HCT116 (cell line): ENCODE measurements around the gene PREX1. TPM values are rescaled to one million over a fixed set of nuclear protein-coding genes. Genes with fewer than 3 reads are reported as not detected.

Source experiments
- ATAC-seq: fragments of 200-7000 bp; cut with Tn5 transposase; 2 replicates; pipeline ENCODE4 v1.9.1; 2020; ENCODE audit warnings: mild to moderate bottlenecking, moderate library complexity
- BruUV-seq: library from RNA; stranded (reverse); fragments of 400-500 nt; replicated peaks from 2 replicates; lab custom pipeline; 2021; lab: Mats Ljungman, UMichigan
- CTCF ChIA-PET: fragments of 300-600 bp; sonication (Branson Sonifier 250); formaldehyde crosslinking; loops from one replicate; lab custom pipeline; 2021; ENCODE audit warnings: antibody characterized with exemption; lab: Charles Lee
- POLR2A ChIA-PET: fragments of 300-600, 350-600 bp; sonication (Branson Sonifier 250); formaldehyde crosslinking; loops from one replicate; lab custom pipeline; 2021; ENCODE audit warnings: antibody characterized with exemption; lab: Charles Lee
- RAD21 ChIA-PET, 2 experiments: fragments of 300-600 bp; sonication (Branson Sonifier 250); formaldehyde crosslinking; loops; one replicate each; lab custom pipeline; 2023; ENCODE audit warnings: low total read pairs in 2 of 2; ENCODE audit not compliant: uncharacterized antibody in 2 of 2, unreplicated experiment in 2 of 2, low non-redundant PET in 1 of 2; lab: Charles Lee
- DNase-seq: peaks from one replicate; pipeline ENCODE4 v3.0.0-alpha.2; 2010; ENCODE audit warnings: low read depth, low spot score
- H2AFZ ChIP-seq: fragments of 200-600 bp; shearing (Covaris generic), sonication (generic); 2 replicates; pipeline ENCODE4 v1.6.1; 2017; ENCODE audit warnings: low read depth, mixed run types, mixed read lengths, antibody characterized with exemption, low read length; ENCODE audit not compliant: poor library complexity, severe bottlenecking
- H3K27ac ChIP-seq: 2 replicates; pipeline ENCODE4 v1.5.1; 2012; ENCODE audit warnings: low read depth, low read length
- H3K27me3 ChIP-seq: fragments of 200-600 bp; sonication (generic); 2 replicates; pipeline ENCODE4 v1.6.1; 2016; ENCODE audit warnings: mixed run types, low read length, mixed read lengths; ENCODE audit not compliant: insufficient read depth
- H3K36me3 ChIP-seq, 2 experiments: fragments of 200-500 bp in 1 of 2; fragments of 200-600 bp in 1 of 2; sonication (Bioruptor generic) in 1 of 2; sonication (generic) in 1 of 2; 2 replicates each; pipeline versions ENCODE4 v1.5.1 to v1.6.1; 2014 to 2016; ENCODE audit warnings: low read length in 2 of 2, inconsistent platforms in 1 of 2, mixed read lengths in 1 of 2, mixed run types in 1 of 2; ENCODE audit not compliant: insufficient read depth in 2 of 2, control insufficient read depth in 1 of 2
- H3K4me1 ChIP-seq, 2 experiments: fragments of 200-600 bp in 1 of 2; sonication (generic) in 1 of 2; 2 replicates each; pipeline versions ENCODE4 v1.5.1 to v1.6.1; 2012 to 2017; ENCODE audit warnings: low read length in 2 of 2, inconsistent platforms in 1 of 2, mild to moderate bottlenecking in 1 of 2, mixed read lengths in 1 of 2, mixed run types in 1 of 2, moderate library complexity in 1 of 2; ENCODE audit not compliant: insufficient read depth in 2 of 2, control insufficient read depth in 1 of 2
- H3K4me2 ChIP-seq: fragments of 200-600 bp; sonication (generic); 2 replicates; pipeline ENCODE4 v1.6.1; 2017; ENCODE audit warnings: mixed run types, low read length, mixed read lengths
- H3K4me3 ChIP-seq, 2 experiments: fragments of 200-600 bp in 1 of 2; sonication (generic) in 1 of 2; replicated peaks in 1 of 2; 2 replicates each; pipeline ENCODE4 v1.5.1; 2011 to 2016; ENCODE audit warnings: low read length in 2 of 2, control low read depth in 1 of 2, low read depth in 1 of 2, mild to moderate bottlenecking in 1 of 2, mixed read lengths in 1 of 2, mixed run types in 1 of 2
- H3K79me2 ChIP-seq: fragments of 200-600 bp; sonication (generic); 2 replicates; pipeline ENCODE4 v1.6.1; 2017; ENCODE audit warnings: mild to moderate bottlenecking, mixed run types, low read length, moderate library complexity, mixed read lengths; ENCODE audit not compliant: insufficient read depth
- H3K9ac ChIP-seq: fragments of 200-600 bp; sonication (generic); 2 replicates; pipeline ENCODE4 v1.6.1; 2016; ENCODE audit warnings: low read length, mixed read lengths
- H3K9me2 ChIP-seq: fragments of 200-600 bp; sonication (generic), shearing (Covaris generic); 2 replicates; pipeline ENCODE4 v1.6.1; 2017; ENCODE audit warnings: mixed run types, mild to moderate bottlenecking, moderate library complexity; ENCODE audit not compliant: insufficient read depth
- H3K9me3 ChIP-seq, 2 experiments: fragments of 200-500 bp in 1 of 2; fragments of 200-600 bp in 1 of 2; sonication (Bioruptor generic) in 1 of 2; sonication (generic) in 1 of 2; 2 replicates each; pipeline ENCODE4 v1.6.1; 2014 to 2017; ENCODE audit warnings: low read length in 2 of 2, mixed read lengths in 2 of 2, inconsistent platforms in 1 of 2, low read depth in 1 of 2, mild to moderate bottlenecking in 1 of 2, mixed run types in 1 of 2, moderate library complexity in 1 of 2; ENCODE audit not compliant: control insufficient read depth in 1 of 2, insufficient read depth in 1 of 2
- H4K20me1 ChIP-seq: fragments of 200-600 bp; sonication (generic), shearing (Covaris generic); 2 replicates; pipeline ENCODE4 v1.6.1; 2017; ENCODE audit warnings: mixed run types, mild to moderate bottlenecking, moderate library complexity; ENCODE audit not compliant: insufficient read depth
- CTCF ChIP-seq, 3 experiments: fragments of 200-600 bp in 1 of 3; sonication (generic) in 1 of 3; IDR thresholded peaks in 2 of 3; conservative IDR thresholded peaks in 1 of 3; 2 replicates each; pipeline ENCODE4 v1.5.1; 2012 to 2017; ENCODE audit warnings: low read depth in 2 of 3, low read length in 2 of 3, antibody characterized with exemption in 1 of 3, borderline replicate concordance in 1 of 3, control low read depth in 1 of 3, mild to moderate bottlenecking in 1 of 3, mixed read lengths in 1 of 3, mixed run types in 1 of 3, moderate library complexity in 1 of 3; ENCODE audit not compliant: insufficient read depth in 1 of 3
- EZH2 ChIP-seq: fragments of 200-600 bp; sonication (generic); IDR thresholded peaks from 2 replicates; pipeline ENCODE4 v1.6.1; 2017; ENCODE audit warnings: antibody characterized with exemption, mixed run types
- EZH2phosphoT487 ChIP-seq: fragments of 200-600 bp; IDR thresholded peaks from 2 replicates; pipeline ENCODE4 v1.6.1; 2018; ENCODE audit warnings: antibody characterized with exemption, borderline replicate concordance
- FOSL1 ChIP-seq: IDR thresholded peaks from 2 replicates; pipeline ENCODE4 v1.6.1; 2012; ENCODE audit warnings: low read depth
- JUND ChIP-seq: IDR thresholded peaks from 2 replicates; pipeline ENCODE4 v1.6.1; 2012
- POLR2A ChIP-seq: IDR thresholded peaks from 2 replicates; pipeline ENCODE4 v1.7.0; 2011; ENCODE audit warnings: borderline replicate concordance; ENCODE audit not compliant: insufficient read depth, insufficient read length; ENCODE audit errors: extremely low read depth
- RAD21 ChIP-seq: IDR thresholded peaks from 2 replicates; pipeline ENCODE4 v1.6.1; 2012; ENCODE audit warnings: low read depth, mild to moderate bottlenecking
- SIN3A ChIP-seq: IDR thresholded peaks from 2 replicates; pipeline ENCODE4 v1.6.1; 2012; ENCODE audit warnings: low read depth
- SP1 ChIP-seq: IDR thresholded peaks from 2 replicates; pipeline ENCODE4 v1.6.1; 2012; ENCODE audit warnings: low read depth
- SRF ChIP-seq: IDR thresholded peaks from 2 replicates; pipeline ENCODE4 v1.6.1; 2012; ENCODE audit warnings: low read depth
- TCF7L2 ChIP-seq: IDR thresholded peaks from 2 replicates; pipeline ENCODE4 v1.7.0; 2011; ENCODE audit warnings: borderline replicate concordance, inconsistent platforms; ENCODE audit not compliant: insufficient read depth, insufficient read length; ENCODE audit errors: extremely low read depth
- YY1 ChIP-seq: IDR thresholded peaks from 2 replicates; pipeline ENCODE4 v1.6.1; 2011; ENCODE audit warnings: low read length, low read depth, moderate library complexity, mild to moderate bottlenecking; ENCODE audit not compliant: insufficient replicate concordance; ENCODE audit errors: extremely low read depth
- ZBTB33 ChIP-seq: IDR thresholded peaks from 2 replicates; pipeline ENCODE4 v1.6.1; 2011; ENCODE audit warnings: mild to moderate bottlenecking, low read length, moderate library complexity; ENCODE audit not compliant: insufficient replicate concordance; ENCODE audit errors: extremely low read depth
- ZFX ChIP-seq: fragments of 450-650 bp; IDR thresholded peaks from 2 replicates; pipeline ENCODE4 v1.6.1; 2017
- ZNF274 ChIP-seq: fragments of 200-500 bp; sonication (Bioruptor generic); IDR thresholded peaks from 2 replicates; pipeline ENCODE4 v1.6.1; 2014; ENCODE audit warnings: mild to moderate bottlenecking, low read depth, low read length, inconsistent platforms
- intact Hi-C: fragments of 100-400 bp; cut with micrococcal nuclease; formaldehyde crosslinking; loops from 2 replicates; pipeline ENCODE4 v1.10.0; 2022
- total RNA-seq: library from RNA; stranded (reverse); gene quantifications from one replicate; pipeline ENCODE4 v1.2.1, GENCODE V29; 2021; ENCODE audit not compliant: unreplicated experiment

PREX1 gene
- total RNA-seq, 1 experiment from 2014 or later: 6.1 TPM

GRCh38 chr20:48841196-48841874, 13.5 kb upstream of the PREX1 start:
- ATAC-seq (peak; percentile 23; the same call in 1 of the 2 replicates), DNase-seq (no peak)
- Histone ChIP-seq H3K27ac (no peak overlapping the region), H3K36me3 (no peaks in the 10 kb centered on the region), H3K4me2 (peak overlapping the region; percentile 54), H4K20me1 (no peaks in the 10 kb centered on the region), H2AFZ (peak overlapping the region; percentile 65), H3K79me2 (no peaks in the 10 kb centered on the region), H3K9me3 (no peaks in the 10 kb centered on the region), H3K9ac (no peak overlapping the region), H3K27me3 (no peaks in the 10 kb centered on the region), H3K9me2 (no peaks in the 10 kb centered on the region), H3K4me3 (no peak overlapping the region), H3K4me1 (peaks cover 9 to 20% of the 10 kb centered on the region in 2 experiments)
- ChIA-PET CTCF (interaction anchor here (1.1 kb wide), 1 partner anchor 184 kb away, joined by 3 read pairs; no protein-coding TSS in a partner anchor), POLR2A (interaction anchor here (1.2 kb wide), 1 partner anchor 13 kb away, joined by 4 read pairs; the partner anchor contains the start of gene PREX1), RAD21 (no interaction called here)
- no peak for TF ChIP-seq CTCF (IDR thresholded peaks at IDR 0.05 in 2 of 3, conservative IDR thresholded peaks at IDR 0.05 in 1 of 3; ENCODE audit: borderline replicate concordance in 1 of 3, insufficient read depth in 1 of 3, low read depth in 2 of 3, low read length in 2 of 3)
- TF ChIP-seq POLR2A: no peak
- TF ChIP-seq ZNF274: no peak
- TF ChIP-seq TCF7L2: no peak
- TF ChIP-seq SRF: no peak
- TF ChIP-seq ZBTB33: no peak
- no peak for TF ChIP-seq FOSL1
- TF ChIP-seq RAD21: no peak
- TF ChIP-seq SP1: no peak
- TF ChIP-seq ZFX: no peak
- no peak for TF ChIP-seq EZH2phosphoT487
- no peak for TF ChIP-seq YY1
- no peak for TF ChIP-seq JUND
- no peak for TF ChIP-seq SIN3A
- TF ChIP-seq EZH2: no peak
- no TSS peak for BruUV-seq
- intact Hi-C loops: no loop called here
